SK-N-SH (cell line): ENCODE results near the gene A2M. TPM values are rescaled to one million over a fixed set of nuclear protein-coding genes. Genes with fewer than 3 reads are reported as not detected.

Experiments used
- CTCF ChIA-PET: fragments of 300-600, 350-600 bp; formaldehyde crosslinking; extraction: SDS; loops from one replicate; lab custom pipeline; 2021; lab: Yijun Ruan, JAX
- POLR2A ChIA-PET: fragments of 350-600 bp; sonication (Branson Sonifier 250); formaldehyde crosslinking; extraction: SDS; loops from one replicate; lab custom pipeline; 2020; ENCODE audit warnings: antibody characterized with exemption, inconsistent platforms; lab: Yijun Ruan, JAX
- DNase-seq: peaks from one replicate; pipeline ENCODE4 v3.0.0; 2012
- H2AFZ ChIP-seq: fragments of 200-600 bp; sonication (generic); 2 replicates; pipeline ENCODE4 v1.8.1; 2016; ENCODE audit warnings: antibody characterized with exemption, mild to moderate bottlenecking, low read depth
- H3F3A ChIP-seq: fragments of 200-600 bp; sonication (generic); replicated peaks from 2 replicates; pipeline ENCODE3; 2016; ENCODE audit warnings: antibody characterized with exemption, mild to moderate bottlenecking; ENCODE audit not compliant: insufficient read depth
- H3K27ac ChIP-seq, 2 experiments: fragments of 200-500 bp in 1 of 2; fragments of 200-600 bp in 1 of 2; sonication (Bioruptor generic) in 1 of 2; sonication (generic), shearing (Covaris generic) in 1 of 2; 2 replicates each; pipeline versions ENCODE4 v1.5.1 to v1.6.1; 2014 to 2016; ENCODE audit warnings: low read depth in 2 of 2, inconsistent platforms in 1 of 2, low read length in 1 of 2, mild to moderate bottlenecking in 1 of 2, mixed read lengths in 1 of 2
- H3K27me3 ChIP-seq: fragments of 200-600 bp; sonication (generic), shearing (Covaris generic); 2 replicates; pipeline ENCODE4 v1.6.1; 2016; ENCODE audit warnings: mixed run types; ENCODE audit not compliant: insufficient read depth
- H3K36me3 ChIP-seq, 2 experiments: fragments of 200-500 bp in 1 of 2; fragments of 200-600 bp in 1 of 2; sonication (Bioruptor generic) in 1 of 2; sonication (generic) in 1 of 2; replicated peaks in 1 of 2; 2 replicates each; pipeline versions ENCODE3 to v1.5.1; 2014 to 2016; ENCODE audit warnings: low read length in 1 of 2, mild to moderate bottlenecking in 1 of 2; ENCODE audit not compliant: insufficient read depth in 2 of 2, control insufficient read depth in 1 of 2
- H3K4me1 ChIP-seq, 2 experiments: fragments of 200-500 bp in 1 of 2; fragments of 200-600 bp in 1 of 2; sonication (Bioruptor generic) in 1 of 2; sonication (generic), shearing (Covaris generic) in 1 of 2; 2 replicates each; pipeline versions ENCODE4 v1.5.1 to v1.6.1; 2014 to 2016; ENCODE audit warnings: low read depth in 1 of 2, low read length in 1 of 2, mixed run types in 1 of 2; ENCODE audit not compliant: insufficient read depth in 2 of 2, control insufficient read depth in 1 of 2
- H3K4me2 ChIP-seq: fragments of 200-600 bp; sonication (generic), shearing (Covaris generic); 2 replicates; pipeline ENCODE4 v1.6.1; 2017; ENCODE audit warnings: mixed run types
- H3K4me3 ChIP-seq, 2 experiments: fragments of 200-500 bp in 1 of 2; fragments of 200-600 bp in 1 of 2; sonication (Bioruptor generic) in 1 of 2; sonication (generic), shearing (Covaris generic) in 1 of 2; 2 replicates each; pipeline versions ENCODE4 v1.5.1 to v1.8.1; 2014 to 2016; ENCODE audit warnings: low read depth in 2 of 2, inconsistent platforms in 1 of 2, low read length in 1 of 2, mild to moderate bottlenecking in 1 of 2, mixed read lengths in 1 of 2, moderate library complexity in 1 of 2
- H3K79me2 ChIP-seq: fragments of 200-600 bp; sonication (generic); 2 replicates; pipeline ENCODE4 v1.8.1; 2017; ENCODE audit warnings: mild to moderate bottlenecking; ENCODE audit not compliant: insufficient read depth
- H3K9ac ChIP-seq: fragments of 200-600 bp; sonication (generic); 2 replicates; pipeline ENCODE4 v1.6.1; 2017; ENCODE audit warnings: mixed run types
- H3K9me2 ChIP-seq: fragments of 200-600 bp; sonication (generic); 2 replicates; pipeline ENCODE4 v1.6.1; 2017; ENCODE audit warnings: mixed run types
- H3K9me3 ChIP-seq: fragments of 200-600 bp; sonication (generic); 2 replicates; pipeline ENCODE4 v1.6.1; 2017; ENCODE audit warnings: mixed run types, mild to moderate bottlenecking, moderate library complexity
- H4K20me1 ChIP-seq: fragments of 200-600 bp; sonication (generic); 2 replicates; pipeline ENCODE4 v1.6.1; 2017; ENCODE audit warnings: mild to moderate bottlenecking, mixed run types; ENCODE audit not compliant: insufficient read depth
- ELF1 ChIP-seq: IDR thresholded peaks from 2 replicates; pipeline ENCODE4 v1.4.0; 2012
- EP300 ChIP-seq, 2 experiments: IDR thresholded peaks; 2 replicates each; pipeline versions ENCODE4 v1.4.0 to v1.6.1; 2012; ENCODE audit warnings: borderline replicate concordance in 1 of 2, low read depth in 1 of 2, low read length in 1 of 2
- FOXJ3 ChIP-seq: sonication (generic); formaldehyde crosslinking; IDR thresholded peaks from 2 replicates; pipeline ENCODE4 v1.5.1; 2020; ENCODE audit warnings: mild to moderate bottlenecking, missing genetic modification reagents
- FOXM1 ChIP-seq: IDR thresholded peaks from 2 replicates; pipeline ENCODE4 v1.4.0; 2012; ENCODE audit warnings: low read depth, mild to moderate bottlenecking
- IRF3 ChIP-seq: fragments of 150-350 bp; IDR thresholded peaks from 2 replicates; pipeline ENCODE4 v1.6.1; 2016; ENCODE audit warnings: mild to moderate bottlenecking, low read depth, low read length
- MAX ChIP-seq: IDR thresholded peaks from 2 replicates; pipeline ENCODE4 v1.4.0; 2012; ENCODE audit warnings: low read depth
- RAD21 ChIP-seq: IDR thresholded peaks from 2 replicates; pipeline ENCODE4 v1.6.1; 2012; ENCODE audit warnings: mild to moderate bottlenecking, low read length
- RXRA ChIP-seq: IDR thresholded peaks from 2 replicates; pipeline ENCODE4 v1.4.0; 2012; ENCODE audit warnings: low read depth, mild to moderate bottlenecking, borderline replicate concordance
- SIN3A ChIP-seq: IDR thresholded peaks from 2 replicates; pipeline ENCODE4 v1.6.1; 2012; ENCODE audit warnings: low read depth, mild to moderate bottlenecking, low read length, moderate library complexity, borderline replicate concordance
- TAF1 ChIP-seq: IDR thresholded peaks from 2 replicates; pipeline ENCODE4 v1.6.1; 2012; ENCODE audit warnings: low read depth, mild to moderate bottlenecking, low read length, moderate library complexity, borderline replicate concordance
- WGBS: methylation state at CpG from one replicate; pipeline ENCODE4 v1.1.6; 2017; ENCODE audit warnings: low lambda C conversion rate; 5-methylcytosine and 5-hydroxymethylcytosine counted together
- polyA plus RNA-seq, 3 experiments: library from polyadenylated mRNA; depleted of rRNA; stranded (reverse); fragments of >200 nt; gene quantifications; 2 replicates each; pipeline ENCODE4 v1.2.3, GENCODE V29; 2012
- TF ChIP-seq, protein P1 (sequence below): IDR thresholded peaks from 2 replicates; pipeline ENCODE4 v1.4.0; 2012; ENCODE audit warnings: low read depth, borderline replicate concordance

The A2M gene
- polyA plus RNA-seq, 1 of the 3 experiments (the other 2 are of a cell fraction) = not detected

- Histone ChIP-seq H3K4me1 (no peaks in the 10 kb centered on the region), H3F3A (no peaks in the 10 kb centered on the region), H3K9me2 (no peaks in the 10 kb centered on the region), H4K20me1 (no peaks in the 10 kb centered on the region), H3K27ac (no peak overlapping the region), H3K4me3 (no peak overlapping the region), H3K79me2 (no peaks in the 10 kb centered on the region), H3K36me3 (no peaks in the 10 kb centered on the region), H3K4me2 (no peak overlapping the region), H3K27me3 (no peaks in the 10 kb centered on the region), H2AFZ (no peak overlapping the region), H3K9ac (no peak overlapping the region), H3K9me3 (no peaks in the 10 kb centered on the region)
- WGBS = 56% methylated on average over 4 of the region's 16 CpGs
- POLR2A ChIA-PET = no interaction called here
- DNase-seq = no peak
- TF ChIP-seq TAF1 = no peak
- no peak for TF ChIP-seq SIN3A
- no peak for TF ChIP-seq MAX
- no peak for TF ChIP-seq FOXJ3 (CRISPR knock-in tag)
- TF ChIP-seq EP300 (IDR thresholded peaks at IDR 0.05; ENCODE audit: borderline replicate concordance in 1 of 2, low read depth in 1 of 2, low read length in 1 of 2) = no peak
- no peak for TF ChIP-seq RAD21
- no peak for TF ChIP-seq FOXM1
- CTCF ChIA-PET = interaction anchor here (1.1 kb wide), 2 partner anchors 8 to 29 kb away, joined by 3 read pairs; no protein-coding TSS in a partner anchor
Observed at GRCh38 chr12:9124383-9125031, 8.8 kb upstream of the A2M start.

DNA sequence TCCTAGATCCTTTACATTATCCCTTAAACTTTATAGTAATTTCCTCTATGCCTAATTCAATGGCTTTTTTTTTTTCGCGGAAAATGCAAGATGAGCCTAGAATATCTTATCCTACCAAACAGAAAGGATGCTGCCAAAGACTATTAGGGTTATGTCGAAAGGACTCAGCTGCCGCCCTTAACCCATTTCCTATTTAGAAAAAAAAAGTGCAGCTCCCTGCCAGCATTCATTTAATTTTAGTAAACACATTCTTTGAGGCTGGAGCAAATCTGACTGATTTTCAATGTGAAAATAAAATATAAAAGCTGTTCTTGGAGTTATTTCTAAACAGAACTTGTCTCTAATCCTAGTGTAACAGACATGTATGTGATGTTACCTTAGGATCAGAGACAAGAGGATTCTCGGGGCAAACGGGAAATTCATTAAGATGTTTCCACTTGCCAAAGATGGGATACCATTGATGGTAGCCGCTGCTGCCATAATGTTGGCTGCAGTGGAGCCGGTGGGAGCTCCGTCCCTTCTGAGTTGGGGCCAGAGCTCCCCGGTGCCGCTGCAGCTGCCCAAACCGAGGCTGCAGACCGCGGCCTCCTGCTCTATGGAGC lies 8.2 kb upstream of the A2M start:
- WGBS = 67% methylated on average over 10 of the region's 14 CpGs
- CTCF ChIA-PET = interaction anchor here (0.7 kb wide), 1 partner anchor 61 kb away, joined by 3 read pairs; no protein-coding TSS in a partner anchor
- Histone ChIP-seq H3K4me1 (no peaks in the 10 kb centered on the region), H3K9me2 (no peaks in the 10 kb centered on the region), H3K79me2 (no peaks in the 10 kb centered on the region), H3F3A (no peaks in the 10 kb centered on the region), H3K27ac (no peak overlapping the region), H3K4me2 (no peak overlapping the region), H3K4me3 (no peak overlapping the region), H2AFZ (no peak overlapping the region), H3K27me3 (no peaks in the 10 kb centered on the region), H3K36me3 (no peaks in the 10 kb centered on the region), H3K9me3 (no peaks in the 10 kb centered on the region), H4K20me1 (no peaks in the 10 kb centered on the region), H3K9ac (no peak overlapping the region)
- TF ChIP-seq RXRA (no peak), FOXJ3 (CRISPR knock-in tag) (no peak), IRF3 (no peak), FOXM1 (no peak), ELF1 (no peak)
- TF ChIP-seq, protein P1, sequence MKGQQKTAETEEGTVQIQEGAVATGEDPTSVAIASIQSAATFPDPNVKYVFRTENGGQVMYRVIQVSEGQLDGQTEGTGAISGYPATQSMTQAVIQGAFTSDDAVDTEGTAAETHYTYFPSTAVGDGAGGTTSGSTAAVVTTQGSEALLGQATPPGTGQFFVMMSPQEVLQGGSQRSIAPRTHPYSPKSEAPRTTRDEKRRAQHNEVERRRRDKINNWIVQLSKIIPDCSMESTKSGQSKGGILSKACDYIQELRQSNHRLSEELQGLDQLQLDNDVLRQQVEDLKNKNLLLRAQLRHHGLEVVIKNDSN = no peak
- POLR2A ChIA-PET = no interaction called here
- DNase-seq = no peak
